Brain microvascular endothelial cell (primary cell): ENCODE data around the gene MED27.
A peak's percentile ranks its signal among the peaks of the same experiment; 100 is the strongest.

Experiments used
- DNase-seq: peaks from one replicate; pipeline ENCODE4 v3.0.0-alpha.2; 2020
- H3K27ac ChIP-seq: fragments of 250-450 bp; sonication (Bioruptor Pico); 2 replicates; pipeline ENCODE4 v1.5.1; 2020; ENCODE audit warnings: mild to moderate bottlenecking, moderate library complexity
- H3K27me3 ChIP-seq: fragments of 250-450 bp; sonication (Bioruptor Pico); replicated peaks from 2 replicates; pipeline ENCODE4 v1.5.1; 2020; ENCODE audit warnings: mild to moderate bottlenecking
- H3K36me3 ChIP-seq: fragments of 250-450 bp; sonication (Bioruptor Pico); replicated peaks from 2 replicates; pipeline ENCODE4 v1.5.1; 2020; ENCODE audit warnings: mild to moderate bottlenecking
- H3K4me3 ChIP-seq: 2 replicates; pipeline ENCODE4 v1.5.1; 2011; ENCODE audit warnings: low read depth, mild to moderate bottlenecking, control low read depth, low read length, moderate library complexity
- in situ Hi-C: cut with HindIII; loops from 2 replicates; pipeline ENCODE4 v1.10.0; 2017; ENCODE audit warnings: low sequenced_read_pairs, low pct_ligation_motif_present
- TF ChIP-seq, protein P1 (sequence below): IDR thresholded peaks from 2 replicates; pipeline ENCODE4 v1.5.1; 2011; ENCODE audit warnings: low read depth, mild to moderate bottlenecking, moderate library complexity, low read length, control low read depth, inconsistent platforms; ENCODE audit errors: missing control alignments

Gene MED27

DNA sequence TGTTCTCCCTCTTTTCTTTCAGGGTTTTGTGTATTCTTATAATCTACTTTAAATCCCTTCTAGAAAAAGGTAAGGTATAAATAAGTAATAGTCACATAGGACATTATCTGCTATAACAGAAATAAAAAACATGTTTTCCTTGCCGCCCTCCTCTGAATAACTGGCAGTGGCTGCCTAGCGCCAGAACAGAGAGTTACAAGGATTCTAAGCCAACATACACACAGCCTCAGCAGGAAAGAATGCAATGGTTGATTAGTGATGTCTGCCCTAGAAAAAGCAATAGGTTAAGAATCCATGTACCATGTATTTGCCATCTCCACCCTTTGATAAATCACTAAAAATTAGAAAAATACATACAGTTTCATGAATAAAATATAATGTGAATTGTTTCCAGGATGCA, 4.9 kb downstream of the MED27 start:
- peaks cover 8% of the 10 kb centered on the region for H3K36me3 ChIP-seq
- in situ Hi-C loops = no loop called here

DNA sequence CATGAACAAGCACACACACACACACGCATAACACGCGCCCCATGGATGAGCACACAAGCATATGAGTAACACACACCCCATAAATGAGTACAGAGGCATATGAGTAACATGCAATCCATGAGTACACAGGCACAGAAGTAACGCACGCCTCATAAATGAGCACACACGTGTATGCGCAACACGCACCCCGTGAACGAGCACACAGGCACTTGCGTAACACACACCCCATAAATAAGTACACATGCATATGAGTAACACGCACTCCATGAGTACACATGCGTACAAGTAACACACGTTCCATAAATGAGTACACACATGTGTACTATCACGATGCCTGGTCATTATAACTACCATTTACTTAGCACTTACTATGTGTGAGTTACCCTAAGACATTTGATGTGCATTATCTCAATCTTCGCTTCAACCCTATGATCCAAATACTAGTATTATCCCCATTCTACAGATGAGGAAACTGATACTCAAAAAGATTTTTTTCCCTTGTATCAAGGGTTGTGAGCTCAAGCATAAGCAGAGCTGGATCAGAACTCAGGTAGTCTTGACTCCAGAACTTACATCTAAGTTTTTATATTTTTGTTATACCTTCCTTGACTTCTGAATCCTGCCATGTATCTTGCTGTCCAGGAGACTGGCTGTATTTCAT, 7.7 kb downstream of the MED27 start:
- Histone ChIP-seq H3K27me3 (no peaks in the 10 kb centered on the region), H3K27ac (no peak overlapping the region), H3K4me3 (no peak overlapping the region), H3K36me3 (peaks cover 8% of the 10 kb centered on the region)
- TF ChIP-seq, protein P1, sequence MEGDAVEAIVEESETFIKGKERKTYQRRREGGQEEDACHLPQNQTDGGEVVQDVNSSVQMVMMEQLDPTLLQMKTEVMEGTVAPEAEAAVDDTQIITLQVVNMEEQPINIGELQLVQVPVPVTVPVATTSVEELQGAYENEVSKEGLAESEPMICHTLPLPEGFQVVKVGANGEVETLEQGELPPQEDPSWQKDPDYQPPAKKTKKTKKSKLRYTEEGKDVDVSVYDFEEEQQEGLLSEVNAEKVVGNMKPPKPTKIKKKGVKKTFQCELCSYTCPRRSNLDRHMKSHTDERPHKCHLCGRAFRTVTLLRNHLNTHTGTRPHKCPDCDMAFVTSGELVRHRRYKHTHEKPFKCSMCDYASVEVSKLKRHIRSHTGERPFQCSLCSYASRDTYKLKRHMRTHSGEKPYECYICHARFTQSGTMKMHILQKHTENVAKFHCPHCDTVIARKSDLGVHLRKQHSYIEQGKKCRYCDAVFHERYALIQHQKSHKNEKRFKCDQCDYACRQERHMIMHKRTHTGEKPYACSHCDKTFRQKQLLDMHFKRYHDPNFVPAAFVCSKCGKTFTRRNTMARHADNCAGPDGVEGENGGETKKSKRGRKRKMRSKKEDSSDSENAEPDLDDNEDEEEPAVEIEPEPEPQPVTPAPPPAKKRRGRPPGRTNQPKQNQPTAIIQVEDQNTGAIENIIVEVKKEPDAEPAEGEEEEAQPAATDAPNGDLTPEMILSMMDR = no peak
- no peak for DNase-seq
- in situ Hi-C loops = no loop called here

More for the DNA sequence above, 4.9 kb downstream of the MED27 start:
- no peaks in the 10 kb centered on the region for H3K27me3 ChIP-seq
- TF ChIP-seq, protein P1 = no peak
- no peak overlapping the region for H3K4me3 ChIP-seq
- no peak overlapping the region for H3K27ac ChIP-seq
- DNase-seq = peak; percentile 69

DNA sequence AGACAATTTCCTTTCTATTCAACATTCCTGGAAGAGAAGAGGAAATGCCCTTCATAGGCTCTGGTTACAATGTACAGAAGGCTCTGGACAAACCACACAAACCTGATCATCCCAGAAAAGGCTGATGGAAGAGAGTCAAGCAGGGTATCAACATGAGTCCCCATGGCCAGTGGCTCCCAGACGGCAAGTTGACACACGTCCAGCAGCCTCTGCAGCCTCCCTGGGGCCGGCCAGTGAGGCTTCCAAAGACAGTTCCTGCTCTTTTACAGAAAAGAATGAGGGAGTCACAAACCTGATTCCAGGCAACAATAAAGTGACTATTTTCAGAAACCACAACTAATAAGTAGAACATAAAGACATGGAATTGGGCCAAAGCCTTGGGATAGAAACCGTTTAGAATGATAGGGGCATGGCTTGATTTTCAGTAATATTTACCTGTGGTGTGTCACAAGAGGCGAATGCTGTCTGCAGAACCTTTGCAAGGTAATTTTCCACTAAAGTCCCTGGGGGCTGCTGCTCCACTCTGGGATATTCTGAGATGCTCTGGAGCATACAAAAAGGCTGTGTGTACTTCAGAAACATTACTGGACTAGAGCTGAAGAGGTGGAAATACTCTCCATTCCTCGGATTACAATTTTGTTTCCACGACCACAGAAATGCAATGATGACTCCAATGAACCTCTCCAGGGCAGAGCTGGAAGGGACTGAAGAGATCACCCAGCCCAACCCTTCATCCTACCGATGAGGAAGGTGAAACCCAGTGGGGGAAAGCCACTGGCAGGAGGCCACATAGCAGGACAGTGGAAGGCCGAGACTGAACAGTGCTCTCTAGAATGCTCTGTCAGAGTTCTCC, 10.4 kb downstream of the MED27 start:
- Histone ChIP-seq H3K4me3 (no peak overlapping the region), H3K27me3 (no peaks in the 10 kb centered on the region), H3K36me3 (peaks cover 5% of the 10 kb centered on the region), H3K27ac (no peak overlapping the region)
- in situ Hi-C loops = no loop called here
- DNase-seq = peak; percentile 41
- TF ChIP-seq, protein P1 = no peak

DNA sequence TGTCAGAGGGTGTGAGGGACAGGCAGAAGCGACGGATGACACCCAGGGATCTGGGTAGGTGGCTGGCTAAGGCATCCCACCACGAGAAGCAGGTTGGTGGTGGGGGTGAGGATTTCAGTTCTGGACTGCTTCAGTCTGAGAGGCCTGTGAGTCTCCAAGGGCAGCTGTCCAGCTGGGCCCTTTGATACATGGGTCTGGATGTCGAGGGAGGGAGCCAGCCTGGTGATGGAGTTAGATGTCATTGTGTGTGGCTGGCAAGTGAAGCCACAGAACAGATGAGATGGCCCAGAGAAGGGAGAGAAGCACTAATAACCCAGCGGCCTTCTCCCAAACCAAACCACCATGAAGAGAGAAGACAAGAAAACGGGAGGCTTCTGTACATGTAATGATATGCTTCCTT, 11.1 kb downstream of the MED27 start:
- H3K27me3 ChIP-seq = no peaks in the 10 kb centered on the region
- no peak overlapping the region for H3K4me3 ChIP-seq
- no peak overlapping the region for H3K27ac ChIP-seq
- no peak for DNase-seq
- H3K36me3 ChIP-seq = peaks cover 5% of the 10 kb centered on the region
- in situ Hi-C loops = no loop called here
- TF ChIP-seq, protein P1 = no peak

DNA sequence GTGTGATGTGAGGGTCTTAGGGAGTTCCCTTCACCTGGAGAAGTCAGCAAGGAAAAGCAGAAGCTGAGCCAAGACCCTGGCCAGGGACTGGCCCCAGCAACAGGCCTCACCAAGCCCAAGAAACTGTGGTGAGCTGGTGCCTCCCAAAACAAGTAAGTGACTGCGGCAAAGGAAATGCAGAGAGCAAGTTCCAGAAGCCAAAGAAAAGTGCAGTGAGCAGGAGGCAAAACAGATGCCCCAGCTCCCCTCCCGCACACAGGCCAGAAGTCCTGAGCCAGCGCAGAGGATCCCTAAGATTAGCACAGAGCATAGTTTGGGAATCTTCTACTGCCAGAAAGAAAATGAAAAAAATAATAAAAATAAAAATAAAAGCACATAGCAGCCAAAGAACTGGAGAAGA, 13.2 kb downstream of the MED27 start:
- Histone ChIP-seq H3K4me3 (no peak overlapping the region), H3K27me3 (no peaks in the 10 kb centered on the region), H3K36me3 (no peaks in the 10 kb centered on the region), H3K27ac (no peak overlapping the region)
- in situ Hi-C loops = no loop called here
- no peak for DNase-seq
- TF ChIP-seq, protein P1 = no peak
